Calu3 (cell line): ENCODE data around the gene CSRP3. TPM values are rescaled to one million over a fixed set of nuclear protein-coding genes. Genes with fewer than 3 reads are reported as not detected.

Experiments used
- BruUV-seq: library from RNA; stranded (reverse); fragments of 400-500 nt; replicated peaks from 2 replicates; lab custom pipeline; 2021; lab: Mats Ljungman, UMichigan
- CTCF ChIA-PET: fragments of 300-600 bp; sonication (Branson Sonifier 250); formaldehyde crosslinking; loops from one replicate; lab custom pipeline; 2022; ENCODE audit warnings: antibody characterized with exemption; lab: Charles Lee
- DNase-seq: peaks from one replicate; pipeline ENCODE4 v3.0.0; 2022
- H3K27ac Mint-ChIP-seq: one replicate; pipeline ENCODE4 v1.8.0; 2022; ENCODE audit warnings: mixed read lengths; ENCODE audit not compliant: unreplicated experiment
- H3K27me3 Mint-ChIP-seq: one replicate; pipeline ENCODE4 v1.8.0; 2022; ENCODE audit warnings: mixed read lengths; ENCODE audit not compliant: unreplicated experiment
- H3K36me3 Mint-ChIP-seq: one replicate; pipeline ENCODE4 v1.8.0; 2022; ENCODE audit warnings: mild to moderate bottlenecking, moderate library complexity, mixed read lengths; ENCODE audit not compliant: insufficient read depth, unreplicated experiment
- H3K4me1 Mint-ChIP-seq: one replicate; pipeline ENCODE4 v1.8.0; 2022; ENCODE audit warnings: mild to moderate bottlenecking, low read depth, mixed read lengths; ENCODE audit not compliant: unreplicated experiment
- H3K4me3 Mint-ChIP-seq: one replicate; pipeline ENCODE4 v1.8.0; 2022; ENCODE audit warnings: mild to moderate bottlenecking, low read depth, moderate library complexity, mixed read lengths; ENCODE audit not compliant: unreplicated experiment
- H3K9me3 Mint-ChIP-seq: one replicate; pipeline ENCODE4 v1.8.0; 2022; ENCODE audit warnings: low read depth, mixed read lengths; ENCODE audit not compliant: unreplicated experiment
- CTCF ChIP-seq: fragments of 200-600 bp; IDR thresholded peaks from one replicate; pipeline ENCODE4 v1.8.0; 2022; ENCODE audit warnings: antibody characterized with exemption; ENCODE audit not compliant: unreplicated experiment
- intact Hi-C: fragments of 100-400 bp; cut with micrococcal nuclease; formaldehyde crosslinking; loops from one replicate; pipeline ENCODE4 v1.10.0; 2022; ENCODE audit not compliant: unreplicated experiment
- total RNA-seq: library from RNA; stranded (reverse); gene quantifications from 2 replicates; pipeline ENCODE4 v1.2.3, GENCODE V29; 2022

Gene CSRP3
- total RNA-seq, 1 experiment from 2014 or later, result not detected

- CTCF ChIA-PET, result no interaction called here
- Mint-ChIP-seq H3K36me3 (no peaks in the 10 kb centered on the region), H3K27ac (no peak overlapping the region), H3K9me3 (no peaks in the 10 kb centered on the region), H3K4me3 (no peak overlapping the region), H3K4me1 (no peaks in the 10 kb centered on the region), H3K27me3 (peaks cover 19% of the 10 kb centered on the region)
- DNase-seq, result no peak
- intact Hi-C loops, result no loop called here
- TF ChIP-seq CTCF, result no peak
- BruUV-seq, result no TSS peak
Observed at GRCh38 chr11:19218786-19219460, 17.1 kb upstream of the CSRP3 start.

GRCh38 chr11:19218216-19218615, 16.4 kb upstream of the CSRP3 start:
- no peak for DNase-seq
- H3K27me3 Mint-ChIP-seq, result peaks cover 26% of the 10 kb centered on the region
- no peak for TF ChIP-seq CTCF

GRCh38 chr11:19216709-19217374, 15.1 kb upstream of the CSRP3 start:
- Mint-ChIP-seq H3K36me3 (no peaks in the 10 kb centered on the region), H3K4me3 (no peak overlapping the region), H3K9me3 (no peaks in the 10 kb centered on the region), H3K27ac (no peak overlapping the region), H3K27me3 (peaks cover 30% of the 10 kb centered on the region), H3K4me1 (no peaks in the 10 kb centered on the region)
- CTCF ChIA-PET, result interaction anchor here (0.7 kb wide), 1 partner anchor 28 kb away, joined by 5 read pairs; no protein-coding TSS in a partner anchor
- TF ChIP-seq CTCF, result no peak
- DNase-seq, result no peak
- intact Hi-C loops, result no loop called here
- no TSS peak for BruUV-seq

More at GRCh38 chr11:19218216-19218615, 16.4 kb upstream of the CSRP3 start:
- CTCF ChIA-PET, result no interaction called here
- Mint-ChIP-seq H3K36me3 (no peaks in the 10 kb centered on the region), H3K4me3 (no peak overlapping the region), H3K27ac (no peak overlapping the region), H3K4me1 (no peaks in the 10 kb centered on the region), H3K9me3 (no peaks in the 10 kb centered on the region)
- intact Hi-C loops, result no loop called here
- no TSS peak for BruUV-seq

GRCh38 chr11:19216021-19216420, 14.2 kb upstream of the CSRP3 start:
- H3K27me3 Mint-ChIP-seq, result peaks cover 30% of the 10 kb centered on the region
- H3K27ac Mint-ChIP-seq, result no peak overlapping the region
- H3K36me3 Mint-ChIP-seq, result no peaks in the 10 kb centered on the region
- intact Hi-C loops, result no loop called here
- no peaks in the 10 kb centered on the region for H3K4me1 Mint-ChIP-seq
- BruUV-seq, result no TSS peak
- DNase-seq, result no peak
- no peaks in the 10 kb centered on the region for H3K9me3 Mint-ChIP-seq
- no peak overlapping the region for H3K4me3 Mint-ChIP-seq
- TF ChIP-seq CTCF, result no peak
- CTCF ChIA-PET, result interaction anchor here (0.6 to 0.7 kb wide), 2 partner anchors 28 to 90 kb away, joined by 5 read pairs; no protein-coding TSS in a partner anchor
